ENCODE data around the gene CNNM1.

- TF ChIP-seq ARNT (IDR thresholded peaks at IDR 0.05) (no peak), TARDBP (IDR thresholded peaks at IDR 0.05) (no peak)
Measured at GRCh38 chr10:99394256-99394655, 65.1 kb downstream of the CNNM1 start.

Measured in HEK293T (cell line).